WTC11 (cell line): ENCODE data around the gene CHD9. TPM values are rescaled to one million over a fixed set of nuclear protein-coding genes. Genes with fewer than 3 reads are reported as not detected.

Experiments
- ATAC-seq: fragments of 200-7000 bp; cut with Tn5 transposase; 2 replicates; pipeline ENCODE4 v1.10.0; 2021; ENCODE audit warnings: mild to moderate bottlenecking, moderate library complexity
- CTCF ChIA-PET: fragments of 300-600 bp; sonication (Branson Sonifier 250); formaldehyde crosslinking; loops from one replicate; lab custom pipeline; 2021; ENCODE audit warnings: antibody characterized with exemption; lab: Charles Lee
- POLR2A ChIA-PET: fragments of 350-600 bp; sonication (Branson Sonifier 250); formaldehyde crosslinking; loops from one replicate; lab custom pipeline; 2021; ENCODE audit warnings: antibody characterized with exemption; lab: Charles Lee
- DNase-seq: peaks from one replicate; pipeline ENCODE4 v3.0.0; 2021; ENCODE audit warnings: low spot score
- H3K27ac Mint-ChIP-seq: 2 replicates; pipeline ENCODE4 v1.8.0; 2021; ENCODE audit warnings: mixed read lengths
- H3K27me3 Mint-ChIP-seq: 2 replicates; pipeline ENCODE4 v1.8.0; 2021; ENCODE audit warnings: low read depth, mild to moderate bottlenecking, moderate library complexity, mixed read lengths
- H3K36me3 Mint-ChIP-seq: 2 replicates; pipeline ENCODE4 v1.8.0; 2021; ENCODE audit warnings: mixed read lengths
- H3K4me1 Mint-ChIP-seq: 2 replicates; pipeline ENCODE4 v1.8.0; 2022; ENCODE audit warnings: mixed read lengths
- H3K4me3 Mint-ChIP-seq: 2 replicates; pipeline ENCODE4 v1.8.0; 2021; ENCODE audit warnings: mild to moderate bottlenecking, moderate library complexity, mixed read lengths
- H3K9me3 Mint-ChIP-seq: 2 replicates; pipeline ENCODE4 v1.8.0; 2021; ENCODE audit warnings: mixed read lengths
- AR ChIP-seq: fragments of 250-450 bp; sonication (Bioruptor Pico); IDR thresholded peaks from 2 replicates; pipeline ENCODE4 v1.9.0; 2021; ENCODE audit warnings: mild to moderate bottlenecking
- E2F4 ChIP-seq: sonication (generic); formaldehyde crosslinking; IDR thresholded peaks from 2 replicates; pipeline ENCODE4 v1.8.1; 2022; ENCODE audit warnings: low read depth, mild to moderate bottlenecking, moderate library complexity, missing genetic modification reagents, borderline replicate concordance
- E2F5 ChIP-seq: sonication (generic); formaldehyde crosslinking; IDR thresholded peaks from 2 replicates; pipeline ENCODE4 v1.8.1; 2022; ENCODE audit warnings: mild to moderate bottlenecking, moderate library complexity, missing genetic modification reagents
- EMX1 ChIP-seq: fragments of 250-450 bp; sonication (Bioruptor Pico); IDR thresholded peaks from 2 replicates; pipeline ENCODE4 v1.8.0; 2021; ENCODE audit warnings: mild to moderate bottlenecking
- ESRRA ChIP-seq: sonication (generic); formaldehyde crosslinking; IDR thresholded peaks from 2 replicates; pipeline ENCODE4 v1.8.1; 2022; ENCODE audit warnings: mild to moderate bottlenecking, missing genetic modification reagents, borderline replicate concordance
- FOXK1 ChIP-seq: sonication (generic); formaldehyde crosslinking; IDR thresholded peaks from 2 replicates; pipeline ENCODE4 v1.8.0; 2022; ENCODE audit warnings: mild to moderate bottlenecking, moderate library complexity, missing genetic modification reagents
- FOXP4 ChIP-seq: sonication (generic); formaldehyde crosslinking; IDR thresholded peaks from 2 replicates; pipeline ENCODE4 v1.8.0; 2022; ENCODE audit warnings: mild to moderate bottlenecking, missing genetic modification reagents
- HMGA2 ChIP-seq: fragments of 250-450 bp; sonication (Bioruptor Pico); IDR thresholded peaks from 2 replicates; pipeline ENCODE4 v1.4.0; 2021; ENCODE audit warnings: mild to moderate bottlenecking, moderate library complexity
- IRF1 ChIP-seq: sonication (generic); formaldehyde crosslinking; IDR thresholded peaks from 2 replicates; pipeline ENCODE4 v1.8.0; 2023; ENCODE audit warnings: missing genetic modification reagents
- MAX ChIP-seq: sonication (generic); formaldehyde crosslinking; IDR thresholded peaks from 2 replicates; pipeline ENCODE4 v1.8.0; 2022; ENCODE audit warnings: mild to moderate bottlenecking, missing genetic modification reagents
- MLX ChIP-seq: sonication (generic); formaldehyde crosslinking; IDR thresholded peaks from 2 replicates; pipeline ENCODE4 v1.8.1; 2023; ENCODE audit warnings: mild to moderate bottlenecking, missing genetic modification reagents, moderate library complexity
- NFYB ChIP-seq: sonication (generic); formaldehyde crosslinking; conservative IDR thresholded peaks from 2 replicates; pipeline ENCODE4 v1.8.0; 2022; ENCODE audit warnings: low read depth, missing genetic modification reagents
- PRRX2 ChIP-seq: fragments of 250-450 bp; sonication (Bioruptor Pico); IDR thresholded peaks from 2 replicates; pipeline ENCODE4 v1.8.0; 2021; ENCODE audit warnings: mild to moderate bottlenecking
- TEAD1 ChIP-seq: sonication (generic); formaldehyde crosslinking; IDR thresholded peaks from 2 replicates; pipeline ENCODE4 v1.8.0; 2022; ENCODE audit warnings: mild to moderate bottlenecking, missing genetic modification reagents
- ZNF219 ChIP-seq: sonication (generic); formaldehyde crosslinking; IDR thresholded peaks from 2 replicates; pipeline ENCODE4 v1.8.0; 2023; ENCODE audit warnings: missing genetic modification reagents, mild to moderate bottlenecking, borderline replicate concordance
- ZNF416 ChIP-seq: fragments of 250-450 bp; sonication (Bioruptor Pico); IDR thresholded peaks from 2 replicates; pipeline ENCODE4 v1.9.0; 2021; ENCODE audit warnings: mild to moderate bottlenecking, inconsistent platforms
- ZNF671 ChIP-seq: fragments of 250-450 bp; sonication (Bioruptor Pico); IDR thresholded peaks from 2 replicates; pipeline ENCODE4 v1.8.0; 2021; ENCODE audit warnings: mild to moderate bottlenecking
- total RNA-seq: library from RNA; stranded (reverse); gene quantifications from 3 replicates; pipeline ENCODE4 v1.2.3, GENCODE V29; 2021

The CHD9 gene
- total RNA-seq, 1 experiment from 2014 or later, result 31.3 TPM

- CTCF ChIA-PET, result no interaction called here
- no peak for ATAC-seq
- Mint-ChIP-seq H3K36me3 (no peaks in the 10 kb centered on the region), H3K9me3 (no peaks in the 10 kb centered on the region), H3K4me1 (peaks cover 9% of the 10 kb centered on the region), H3K27me3 (no peaks in the 10 kb centered on the region), H3K4me3 (no peak overlapping the region), H3K27ac (no peak overlapping the region)
- DNase-seq, result no peak
- POLR2A ChIA-PET, result no interaction called here
- TF ChIP-seq ZNF416 (no peak), HMGA2 (CRISPR knock-in tag) (peak; percentile 74)
These were observed 88.2 kb downstream of the CHD9 start for GRCh38 chr16:53142823-53143568.

- no peak for ATAC-seq
- POLR2A ChIA-PET, result no interaction called here
- H3K36me3 Mint-ChIP-seq, result no peaks in the 10 kb centered on the region
- TF ChIP-seq AR (no peak), MLX (CRISPR knock-in tag) (no peak), E2F5 (CRISPR knock-in tag) (no peak), EMX1 (no peak), FOXP4 (no peak), ESRRA (CRISPR knock-in tag) (no peak), E2F4 (CRISPR knock-in tag) (no peak), FOXK1 (no peak), PRRX2 (CRISPR knock-in tag) (no peak), ZNF219 (CRISPR knock-in tag) (no peak), NFYB (no peak), TEAD1 (no peak)
- TF ChIP-seq, all 79 proteins: peak for 0
- Mint-ChIP-seq H3K9me3 (peaks cover 6% of the 10 kb centered on the region; the same call in 1 of the 2 replicates), H3K4me3 (no peak overlapping the region), H3K4me1 (no peaks in the 10 kb centered on the region), H3K27me3 (no peaks in the 10 kb centered on the region), H3K27ac (no peak overlapping the region)
- CTCF ChIA-PET, result no interaction called here
- DNase-seq, result no peak
These were observed 92.8 kb downstream of the CHD9 start for GRCh38 chr16:53147500-53148065.

- ChIA-PET CTCF (no interaction called here), POLR2A (no interaction called here)
- H3K27me3 Mint-ChIP-seq, result no peaks in the 10 kb centered on the region
These were observed 96.0 kb downstream of the CHD9 start for GRCh38 chr16:53150769-53151168.

More at GRCh38 chr16:53150769-53151168, 96.0 kb downstream of the CHD9 start:
- DNase-seq, result no peak
- Mint-ChIP-seq H3K27ac (no peak overlapping the region), H3K9me3 (peaks cover 6% of the 10 kb centered on the region; the same call in 1 of the 2 replicates), H3K4me1 (peaks cover 4% of the 10 kb centered on the region), H3K36me3 (peaks cover 1% of the 10 kb centered on the region), H3K4me3 (no peak overlapping the region)
- no peak for ATAC-seq
- TF ChIP-seq PRRX2 (CRISPR knock-in tag), result no peak
- TF ChIP-seq ZNF671, result no peak
- TF ChIP-seq NFYB, result no peak
- no peak for TF ChIP-seq FOXP4
- no peak for TF ChIP-seq MAX
- TF ChIP-seq IRF1, result no peak
- TF ChIP-seq, all 79 proteins: peak for 0
